ENCODE data around the gene ASH1L. TPM values are rescaled to one million over a fixed set of nuclear protein-coding genes. Genes with fewer than 3 reads are reported as not detected.
"Not testable (repeated sequence)": the region's sequence is repeated elsewhere in the genome, so short reads cannot be mapped to it uniquely, and the experiment has no call there.

The ASH1L gene
- total and polyA plus RNA-seq, 3 donors from 2014 or later: 20.6 to 93.0 (median 87.6) TPM

GRCh38 chr1:155294520-155295182 lies 268.0 kb downstream of the ASH1L start:
- Histone ChIP-seq H3K4me3 (peak overlapping the region; percentile 5 to 9), H3K9me3 (no peaks in the 10 kb centered on the region), H3K27me3 (no peaks in the 10 kb centered on the region), H3K36me3 (ENCODE audit: low read depth, missing control alignments) (no peaks in the 10 kb centered on the region), H3K4me1 (no peaks in the 10 kb centered on the region), H3K27ac (no peak overlapping the region)
- WGBS, 2 donors: 3 to 17% methylated on average over 14 to 42 of the region's 46 CpGs
- no peak for TF ChIP-seq POLR2A (IDR thresholded peaks at IDR 0.05)
- intact Hi-C loops (cut with DNase I; ENCODE audit: low total_unique reads): no loop called here
- no peak for DNase-seq

DNA sequence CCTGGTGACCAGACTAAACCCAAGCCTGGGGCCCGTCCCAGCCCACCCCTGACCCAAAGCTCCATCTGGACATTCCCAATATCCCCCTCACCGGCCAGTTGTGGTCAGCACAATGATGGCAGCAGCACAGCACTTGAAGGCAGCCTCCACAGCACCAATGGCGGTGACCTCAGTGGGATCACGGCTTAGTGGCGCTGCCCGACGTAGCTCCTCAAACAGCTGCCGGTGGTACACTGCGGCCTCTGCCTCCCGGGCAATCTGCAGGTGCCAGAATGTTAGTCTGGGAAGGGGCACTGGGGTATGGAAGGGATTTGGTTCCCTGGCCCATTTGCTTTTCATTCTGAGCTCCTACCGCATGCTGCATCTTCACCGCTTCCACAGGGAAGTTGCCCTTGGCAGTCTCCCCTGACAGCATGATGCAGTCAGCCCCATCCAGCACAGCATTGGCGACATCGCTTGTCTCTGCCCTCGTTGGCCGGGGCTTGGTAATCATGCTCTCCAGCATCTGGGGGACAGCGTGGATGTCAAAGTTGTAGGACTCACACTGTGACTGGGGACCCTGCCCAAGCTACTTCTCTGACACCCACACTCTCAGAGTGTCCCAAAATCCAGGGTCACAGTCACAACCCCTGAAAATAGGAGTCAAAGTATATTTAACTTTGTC lies 269.4 kb downstream of the ASH1L start:
- Histone ChIP-seq H3K9me3 (no peaks in the 10 kb centered on the region), H3K27ac (no peak overlapping the region), H3K4me3 (no peak overlapping the region), H3K4me1 (no peaks in the 10 kb centered on the region), H3K27me3 (no peaks in the 10 kb centered on the region), H3K36me3 (ENCODE audit: low read depth, missing control alignments) (no peaks in the 10 kb centered on the region)
- no peak for DNase-seq
- 89 to 91% methylated on average over 16 to 17 of the region's 17 CpGs for WGBS, 2 donors
- TF ChIP-seq POLR2A (IDR thresholded peaks at IDR 0.05): no peak
- TF ChIP-seq, protein P1, sequence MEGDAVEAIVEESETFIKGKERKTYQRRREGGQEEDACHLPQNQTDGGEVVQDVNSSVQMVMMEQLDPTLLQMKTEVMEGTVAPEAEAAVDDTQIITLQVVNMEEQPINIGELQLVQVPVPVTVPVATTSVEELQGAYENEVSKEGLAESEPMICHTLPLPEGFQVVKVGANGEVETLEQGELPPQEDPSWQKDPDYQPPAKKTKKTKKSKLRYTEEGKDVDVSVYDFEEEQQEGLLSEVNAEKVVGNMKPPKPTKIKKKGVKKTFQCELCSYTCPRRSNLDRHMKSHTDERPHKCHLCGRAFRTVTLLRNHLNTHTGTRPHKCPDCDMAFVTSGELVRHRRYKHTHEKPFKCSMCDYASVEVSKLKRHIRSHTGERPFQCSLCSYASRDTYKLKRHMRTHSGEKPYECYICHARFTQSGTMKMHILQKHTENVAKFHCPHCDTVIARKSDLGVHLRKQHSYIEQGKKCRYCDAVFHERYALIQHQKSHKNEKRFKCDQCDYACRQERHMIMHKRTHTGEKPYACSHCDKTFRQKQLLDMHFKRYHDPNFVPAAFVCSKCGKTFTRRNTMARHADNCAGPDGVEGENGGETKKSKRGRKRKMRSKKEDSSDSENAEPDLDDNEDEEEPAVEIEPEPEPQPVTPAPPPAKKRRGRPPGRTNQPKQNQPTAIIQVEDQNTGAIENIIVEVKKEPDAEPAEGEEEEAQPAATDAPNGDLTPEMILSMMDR (IDR thresholded peaks at IDR 0.05): no peak
- intact Hi-C loops (cut with DNase I; ENCODE audit: low total_unique reads): no loop called here

DNA sequence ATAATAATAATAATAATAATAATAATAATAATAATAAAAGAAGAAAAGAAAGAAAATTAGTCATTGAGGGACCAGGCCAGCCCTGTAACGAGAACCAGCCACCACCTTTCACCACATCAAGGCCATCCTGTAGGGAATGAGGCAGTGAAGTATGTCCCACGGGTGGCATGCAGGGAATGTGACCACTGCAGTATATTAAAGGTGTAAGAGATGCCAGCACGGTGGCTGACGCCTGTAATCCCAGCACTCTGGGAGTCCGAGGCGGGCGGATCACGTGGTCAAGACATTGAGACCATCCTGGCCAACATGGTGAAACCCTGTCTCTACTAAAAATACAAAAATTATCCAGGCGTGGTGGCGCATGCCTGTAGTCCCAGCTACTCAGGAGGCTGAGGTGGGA lies 271.6 kb downstream of the ASH1L start:
- H3K27me3 ChIP-seq; intact Hi-C loops (cut with DNase I; ENCODE audit: low total_unique reads); H3K9me3 ChIP-seq; H3K4me1 ChIP-seq; H3K36me3 ChIP-seq (ENCODE audit: low read depth, missing control alignments); H3K4me3 ChIP-seq; DNase-seq; H3K27ac ChIP-seq: not testable (repeated sequence)
- WGBS, 2 donors: 80 to 88% methylated on average over 10 of the region's 10 CpGs

DNA sequence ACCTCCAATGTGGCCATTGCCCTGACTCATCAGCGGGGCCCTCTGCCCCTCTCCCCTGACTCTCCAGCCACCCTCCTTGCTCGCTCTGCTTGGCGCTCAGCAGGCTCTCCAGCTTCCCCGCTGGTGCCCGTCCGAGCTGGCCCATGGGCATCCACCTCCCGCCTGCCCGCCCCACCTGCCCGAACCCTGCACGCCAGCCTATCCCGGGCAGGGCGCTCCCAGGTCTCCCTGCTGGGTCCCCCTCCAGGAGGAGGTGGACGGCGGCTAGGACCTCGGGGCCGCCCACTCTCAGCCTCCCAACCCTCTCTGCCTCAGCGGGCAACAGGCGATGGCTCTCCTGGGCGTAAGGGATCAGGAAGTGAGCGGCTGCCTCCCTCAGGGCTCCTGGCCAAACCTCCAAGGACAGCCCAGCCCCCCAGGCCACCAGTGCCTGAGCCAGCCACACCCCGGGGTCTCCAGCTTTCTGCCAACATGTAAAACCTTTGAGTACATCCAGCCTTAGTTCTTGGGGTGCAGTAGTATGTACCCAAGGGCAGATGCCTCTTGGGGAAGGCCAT lies 274.5 kb downstream of the ASH1L start:
- no peaks in the 10 kb centered on the region for H3K36me3 ChIP-seq (ENCODE audit: low read depth, missing control alignments)
- H3K9me3 ChIP-seq: no peaks in the 10 kb centered on the region
- H3K4me3 ChIP-seq: no peak overlapping the region
- no peak for DNase-seq
- H3K27ac ChIP-seq: no peak overlapping the region
- H3K27me3 ChIP-seq: no peaks in the 10 kb centered on the region
- H3K4me1 ChIP-seq: no peaks in the 10 kb centered on the region
- WGBS, 2 donors: 86 to 92% methylated on average over 10 to 21 of the region's 21 CpGs
- TF ChIP-seq, protein P1 (IDR thresholded peaks at IDR 0.05): no peak
- no peak for TF ChIP-seq POLR2A (IDR thresholded peaks at IDR 0.05)
- intact Hi-C loops (cut with DNase I; ENCODE audit: low total_unique reads): no loop called here

DNA sequence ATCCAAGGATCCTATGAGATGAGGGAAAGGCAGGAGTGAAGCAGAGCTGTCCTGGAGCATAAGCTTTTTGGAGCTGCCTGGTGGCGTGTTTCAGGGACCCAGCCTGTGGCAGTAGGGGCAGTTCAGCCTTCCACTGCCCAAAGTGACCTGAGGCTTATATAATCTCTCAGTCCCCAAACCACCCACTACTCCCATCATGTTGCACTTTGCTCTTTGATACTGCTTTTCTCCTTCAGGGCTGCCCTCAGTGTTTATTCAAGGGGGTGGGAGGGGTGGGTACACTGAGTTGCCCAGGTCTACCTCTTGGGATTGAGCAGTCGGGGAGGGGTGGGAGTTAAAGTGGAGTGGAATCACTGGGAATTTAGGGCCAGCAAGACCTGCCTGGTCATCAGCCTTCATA lies 276.1 kb downstream of the ASH1L start:
- no peak for DNase-seq
- H3K36me3 ChIP-seq (ENCODE audit: low read depth, missing control alignments): no peaks in the 10 kb centered on the region
- 92 to 95% methylated on average over 2 of the region's 2 CpGs for WGBS, 2 donors
- no peaks in the 10 kb centered on the region for H3K9me3 ChIP-seq
- TF ChIP-seq, protein P1 (IDR thresholded peaks at IDR 0.05): no peak
- no peak for TF ChIP-seq POLR2A (IDR thresholded peaks at IDR 0.05)
- no peak overlapping the region for H3K27ac ChIP-seq
- H3K4me1 ChIP-seq: no peaks in the 10 kb centered on the region
- H3K4me3 ChIP-seq: no peak overlapping the region
- intact Hi-C loops (cut with DNase I; ENCODE audit: low total_unique reads): no loop called here
- H3K27me3 ChIP-seq: no peaks in the 10 kb centered on the region
